OCI-LY3 (cell line): ENCODE data around the gene EXD2.

Experiments used
- EZH2phosphoT487 ChIP-seq: fragments of 200-600 bp; shearing (Covaris generic); IDR thresholded peaks from 2 replicates; pipeline ENCODE4 v1.6.1; 2018; ENCODE audit warnings: antibody characterized with exemption, mixed run types, low read depth
- TF ChIP-seq, protein P1 (sequence below): fragments of 200-600, 300-600 bp; sonication (generic); IDR thresholded peaks from 2 replicates; pipeline ENCODE4 v1.5.1; 2014; ENCODE audit warnings: antibody characterized with exemption, low read length, low read depth

DNA sequence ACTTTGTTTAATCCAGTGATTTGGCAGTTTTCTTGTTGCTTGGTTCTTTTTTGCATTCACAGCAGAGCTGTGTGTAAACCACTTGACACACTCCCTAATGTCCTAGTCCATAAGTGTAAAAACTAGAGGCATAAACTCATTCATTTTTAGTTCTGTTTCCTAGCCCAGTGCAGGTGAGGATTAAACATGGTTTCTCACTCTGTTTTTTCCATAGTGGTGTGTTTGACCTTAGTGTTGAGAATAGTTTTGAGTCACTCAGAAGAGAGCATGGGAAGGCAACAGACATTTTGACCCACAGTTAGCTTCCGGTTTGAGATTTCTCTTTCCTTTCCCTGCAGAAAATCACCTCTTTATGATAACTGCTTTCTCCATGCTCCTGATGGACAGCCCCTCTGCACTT lies 44.4 kb downstream of the EXD2 start:
- TF ChIP-seq, protein P1, sequence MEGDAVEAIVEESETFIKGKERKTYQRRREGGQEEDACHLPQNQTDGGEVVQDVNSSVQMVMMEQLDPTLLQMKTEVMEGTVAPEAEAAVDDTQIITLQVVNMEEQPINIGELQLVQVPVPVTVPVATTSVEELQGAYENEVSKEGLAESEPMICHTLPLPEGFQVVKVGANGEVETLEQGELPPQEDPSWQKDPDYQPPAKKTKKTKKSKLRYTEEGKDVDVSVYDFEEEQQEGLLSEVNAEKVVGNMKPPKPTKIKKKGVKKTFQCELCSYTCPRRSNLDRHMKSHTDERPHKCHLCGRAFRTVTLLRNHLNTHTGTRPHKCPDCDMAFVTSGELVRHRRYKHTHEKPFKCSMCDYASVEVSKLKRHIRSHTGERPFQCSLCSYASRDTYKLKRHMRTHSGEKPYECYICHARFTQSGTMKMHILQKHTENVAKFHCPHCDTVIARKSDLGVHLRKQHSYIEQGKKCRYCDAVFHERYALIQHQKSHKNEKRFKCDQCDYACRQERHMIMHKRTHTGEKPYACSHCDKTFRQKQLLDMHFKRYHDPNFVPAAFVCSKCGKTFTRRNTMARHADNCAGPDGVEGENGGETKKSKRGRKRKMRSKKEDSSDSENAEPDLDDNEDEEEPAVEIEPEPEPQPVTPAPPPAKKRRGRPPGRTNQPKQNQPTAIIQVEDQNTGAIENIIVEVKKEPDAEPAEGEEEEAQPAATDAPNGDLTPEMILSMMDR = no peak
- no peak for TF ChIP-seq EZH2phosphoT487
